ENCODE measurements around the gene DCTN4.

GRCh38 chr5:150659360-150660107, 99.3 kb downstream of the DCTN4 start:
- no peak for TF ChIP-seq POLR2AphosphoS5 (IDR thresholded peaks at IDR 0.05)
- no peak for TF ChIP-seq CTCF (IDR thresholded peaks at IDR 0.05)
- no peak for TF ChIP-seq POLR2A (IDR thresholded peaks at IDR 0.05)
